IMR-90 (cell line): ENCODE results near the gene PTBP2. TPM values are rescaled to one million over a fixed set of nuclear protein-coding genes. Genes with fewer than 3 reads are reported as not detected.

Source experiments
- ATAC-seq: fragments of 200-7000 bp; cut with Tn5 transposase; 2 replicates; pipeline ENCODE4 v1.9.1; 2020; ENCODE audit warnings: low read depth, mild to moderate bottlenecking, moderate library complexity
- BruUV-seq: library from RNA; stranded (reverse); fragments of 400-500 nt; replicated peaks from 2 replicates; lab custom pipeline; 2021; lab: Mats Ljungman, UMichigan
- CTCF ChIA-PET: fragments of 300-600 bp; formaldehyde crosslinking; extraction: SDS; loops from one replicate; lab custom pipeline; 2021; ENCODE audit warnings: antibody characterized with exemption; lab: Yijun Ruan, JAX
- POLR2A ChIA-PET: fragments of 300-600 bp; sonication (Branson Sonifier 250); formaldehyde crosslinking; loops from one replicate; lab custom pipeline; 2022; ENCODE audit warnings: antibody characterized with exemption; ENCODE audit not compliant: unreplicated experiment; lab: Charles Lee
- DNase-seq: peaks from one replicate; pipeline ENCODE4 v3.0.0; 2013
- H2AFZ ChIP-seq: replicated peaks from 2 replicates; pipeline ENCODE3; 2013; ENCODE audit warnings: low read length, mild to moderate bottlenecking; ENCODE audit not compliant: poor library complexity
- H2AK5ac ChIP-seq: 2 replicates; pipeline ENCODE4 v1.6.1; 2013; ENCODE audit warnings: low read depth, low read length, inconsistent platforms
- H2AK9ac ChIP-seq: replicated peaks from 2 replicates; pipeline ENCODE3; 2013; ENCODE audit warnings: mild to moderate bottlenecking, low read depth, low read length, moderate library complexity; ENCODE audit not compliant: poor library complexity
- H2BK120ac ChIP-seq: 2 replicates; pipeline ENCODE4 v1.6.1; 2013; ENCODE audit warnings: low read depth, low read length, inconsistent platforms
- H2BK15ac ChIP-seq: 3 replicates; pipeline ENCODE4 v1.6.1; 2013; ENCODE audit warnings: low read depth, low read length, inconsistent platforms
- H2BK20ac ChIP-seq: 2 replicates; pipeline ENCODE4 v1.6.1; 2013; ENCODE audit warnings: low read depth, mild to moderate bottlenecking, inconsistent platforms, low read length, moderate library complexity
- H2BK5ac ChIP-seq: 2 replicates; pipeline ENCODE4 v1.6.1; 2013; ENCODE audit warnings: mild to moderate bottlenecking, low read depth, low read length, inconsistent platforms; ENCODE audit not compliant: poor library complexity, severe bottlenecking
- H3K14ac ChIP-seq: replicated peaks from 2 replicates; pipeline ENCODE4 v1.6.1; 2013; ENCODE audit warnings: low read depth, low read length, inconsistent platforms
- H3K18ac ChIP-seq: 2 replicates; pipeline ENCODE4 v1.6.1; 2013; ENCODE audit warnings: low read depth, low read length, control low read depth
- H3K23ac ChIP-seq: 2 replicates; pipeline ENCODE4 v1.6.1; 2013; ENCODE audit warnings: low read depth, low read length, inconsistent platforms
- H3K27ac ChIP-seq: 2 replicates; pipeline ENCODE4 v1.5.1; 2013; ENCODE audit warnings: mild to moderate bottlenecking, control low read depth, low read length; ENCODE audit not compliant: insufficient read depth
- H3K27me3 ChIP-seq: 2 replicates; pipeline ENCODE4 v1.6.1; 2013; ENCODE audit warnings: low read length; ENCODE audit not compliant: control insufficient read depth, insufficient read depth
- H3K36me3 ChIP-seq: 2 replicates; pipeline ENCODE4 v1.6.1; 2013; ENCODE audit warnings: low read length, mixed read lengths; ENCODE audit not compliant: control insufficient read depth, insufficient read depth
- H3K4ac ChIP-seq: 2 replicates; pipeline ENCODE4 v1.6.1; 2013; ENCODE audit warnings: low read depth, low read length, inconsistent platforms
- H3K4me1 ChIP-seq: 2 replicates; pipeline ENCODE4 v1.6.1; 2013; ENCODE audit warnings: low read length, mixed read lengths; ENCODE audit not compliant: control insufficient read depth, insufficient read depth
- H3K4me2 ChIP-seq: 2 replicates; pipeline ENCODE4 v1.6.1; 2013; ENCODE audit warnings: low read depth, mild to moderate bottlenecking, control low read depth, low read length, moderate library complexity
- H3K4me3 ChIP-seq: 2 replicates; pipeline ENCODE4 v1.5.1; 2013; ENCODE audit warnings: low read depth, mild to moderate bottlenecking, control low read depth, low read length, moderate library complexity; ENCODE audit not compliant: insufficient read depth
- H3K56ac ChIP-seq: 2 replicates; pipeline ENCODE4 v1.6.1; 2013; ENCODE audit warnings: low read length, inconsistent platforms; ENCODE audit not compliant: insufficient read depth; ENCODE audit errors: extremely low read depth
- H3K79me1 ChIP-seq, 2 experiments: 2 replicates each; pipeline ENCODE4 v1.6.1; 2013; ENCODE audit warnings: low read length in 2 of 2, inconsistent platforms in 1 of 2, low read depth in 1 of 2
- H3K9ac ChIP-seq: 2 replicates; pipeline ENCODE4 v1.6.1; 2013; ENCODE audit warnings: low read depth, low read length, control low read depth
- H3K9me1 ChIP-seq: 2 replicates; pipeline ENCODE4 v1.6.1; 2013; ENCODE audit warnings: low read length, inconsistent platforms; ENCODE audit not compliant: insufficient read depth
- H3K9me3 ChIP-seq: 2 replicates; pipeline ENCODE4 v1.6.1; 2013; ENCODE audit warnings: low read length; ENCODE audit not compliant: control insufficient read depth, insufficient read depth
- H4K20me1 ChIP-seq: 2 replicates; pipeline ENCODE4 v1.6.1; 2013; ENCODE audit warnings: low read length, inconsistent platforms; ENCODE audit not compliant: insufficient read depth
- H4K5ac ChIP-seq: 2 replicates; pipeline ENCODE4 v1.6.1; 2013; ENCODE audit warnings: mild to moderate bottlenecking, low read depth, low read length, control low read depth
- H4K8ac ChIP-seq, 2 experiments: 2 replicates each; pipeline ENCODE4 v1.6.1; 2013; ENCODE audit warnings: low read depth in 2 of 2, low read length in 2 of 2, control low read depth in 1 of 2, inconsistent platforms in 1 of 2
- H4K91ac ChIP-seq: 2 replicates; pipeline ENCODE4 v1.6.1; 2013; ENCODE audit warnings: low read depth, low read length, inconsistent platforms; ENCODE audit not compliant: insufficient read depth
- BHLHE40 ChIP-seq: fragments of 150-350 bp; IDR thresholded peaks from 2 replicates; pipeline ENCODE4 v1.6.1; 2016; ENCODE audit warnings: mild to moderate bottlenecking, low read depth, low read length
- CEBPB ChIP-seq: IDR thresholded peaks from 2 replicates; pipeline ENCODE4 v1.6.1; 2012; ENCODE audit warnings: low read depth, low read length, improper control_type of control experiment
- CHD1 ChIP-seq: IDR thresholded peaks from 2 replicates; pipeline ENCODE4 v1.6.1; 2012; ENCODE audit warnings: low read depth, low read length, improper control_type of control experiment
- CTCF ChIP-seq: conservative IDR thresholded peaks from 2 replicates; pipeline ENCODE4 v1.5.1; 2012; ENCODE audit warnings: mild to moderate bottlenecking, low read depth, low read length, improper control_type of control experiment
- MAFK ChIP-seq: IDR thresholded peaks from 2 replicates; pipeline ENCODE4 v1.6.1; 2012; ENCODE audit warnings: low read depth, low read length, improper control_type of control experiment
- MAZ ChIP-seq: IDR thresholded peaks from 2 replicates; pipeline ENCODE4 v1.6.1; 2012; ENCODE audit warnings: low read depth, mild to moderate bottlenecking, low read length, improper control_type of control experiment, moderate library complexity, borderline replicate concordance
- MXI1 ChIP-seq: IDR thresholded peaks from 2 replicates; pipeline ENCODE4 v1.6.1; 2012; ENCODE audit warnings: low read depth, mild to moderate bottlenecking, low read length, moderate library complexity, borderline replicate concordance
- RAD21 ChIP-seq: IDR thresholded peaks from 2 replicates; pipeline ENCODE4 v1.6.1; 2012; ENCODE audit warnings: low read length, improper control_type of control experiment
- RFX5 ChIP-seq: IDR thresholded peaks from 2 replicates; pipeline ENCODE4 v1.8.0; 2012; ENCODE audit warnings: low read depth, mild to moderate bottlenecking, low read length, moderate library complexity
- SMC3 ChIP-seq: fragments of 150-350 bp; IDR thresholded peaks from 2 replicates; pipeline ENCODE4 v1.6.1; 2016; ENCODE audit warnings: low read depth, mild to moderate bottlenecking, antibody characterized with exemption, low read length, moderate library complexity
- WGBS, 2 experiments: methylation state at CpG; one replicate each; pipeline versions ENCODE4 v1.1.5 to v1.1.7; 2013; ENCODE audit warnings: missing lambda C conversion rate in 2 of 2; ENCODE audit not compliant: insufficient read length in 1 of 2; ENCODE audit errors: extremely low coverage in 2 of 2; 5-methylcytosine and 5-hydroxymethylcytosine counted together
- dilution Hi-C: fragments of 300-500 bp; cut with HindIII; formaldehyde crosslinking; loops from one replicate; pipeline ENCODE4 v1.14.3; 2018; ENCODE audit warnings: low sequenced_read_pairs; ENCODE audit not compliant: unreplicated experiment
- in situ Hi-C: fragments of 300-500 bp; cut with MboI; formaldehyde crosslinking; loops from 3 replicates; pipeline ENCODE4 v1.14.3; 2019; ENCODE audit warnings: low sequenced_read_pairs, inconsistent platforms, mixed read lengths
- intact Hi-C: fragments of 100-400 bp; cut with micrococcal nuclease; formaldehyde crosslinking; loops from 2 replicates; pipeline ENCODE4 v1.10.0; 2022
- polyA plus RNA-seq, 3 experiments: library from polyadenylated mRNA; depleted of rRNA; stranded (reverse); fragments of >200 nt; gene quantifications; 2 replicates each; pipeline ENCODE4 v1.2.3, GENCODE V29; 2012; ENCODE audit warnings: low replicate concordance in 1 of 3
- total RNA-seq: library from RNA; depleted of rRNA; stranded (reverse); fragments of >200 nt; gene quantifications from 2 replicates; pipeline ENCODE4 v1.2.3, GENCODE V29; 2012

Gene PTBP2
- total and polyA plus RNA-seq, 2 of the 4 experiments (the other 2 are of a cell fraction) = 9.7 to 37.8 TPM

- no peak overlapping the region for H2AFZ ChIP-seq
- no peak overlapping the region for H4K8ac ChIP-seq
- no peak overlapping the region for H3K18ac ChIP-seq
- no peak overlapping the region for H2BK120ac ChIP-seq
- no peak overlapping the region for H2AK9ac ChIP-seq
- H3K79me1 ChIP-seq = peaks cover 22 to 29% of the 10 kb centered on the region in 2 experiments
- ATAC-seq (no peak), DNase-seq (no peak)
- no peak overlapping the region; the same call in 1 of the 2 replicates for H4K5ac ChIP-seq
- no peak overlapping the region for H2BK5ac ChIP-seq
- TF ChIP-seq CTCF (no peak), RFX5 (no peak), CHD1 (no peak), MAFK (no peak), RAD21 (no peak), SMC3 (no peak), CEBPB (no peak), MXI1 (no peak), BHLHE40 (no peak), MAZ (no peak)
- H3K14ac ChIP-seq = no peak overlapping the region
- H4K20me1 ChIP-seq = 0 out of 2 replicates have a peak, but pooled peaks cover 2% of the 10 kb centered on the region
- H3K4me2 ChIP-seq = no peak overlapping the region
- H2BK20ac ChIP-seq = no peak overlapping the region
- in situ Hi-C loops = no loop called here
- WGBS, 2 experiments = 100% methylated on average over 1 of the region's 2 CpGs; no CpG with 5 or more reads in 1 of the 2 experiments
- no peak overlapping the region for H3K23ac ChIP-seq
- dilution Hi-C loops = no loop called here
- no peaks in the 10 kb centered on the region for H3K4me1 ChIP-seq
- no peak overlapping the region for H3K9ac ChIP-seq
- H3K27me3 ChIP-seq = no peaks in the 10 kb centered on the region
- H3K4me3 ChIP-seq = no peak overlapping the region
- no peak overlapping the region for H2AK5ac ChIP-seq
- ChIA-PET POLR2A (no interaction called here), CTCF (no interaction called here)
- no peak overlapping the region for H3K27ac ChIP-seq
- no peak overlapping the region for H2BK15ac ChIP-seq
- peaks cover 10% of the 10 kb centered on the region for H3K36me3 ChIP-seq
- no peak overlapping the region for H3K56ac ChIP-seq
- no peak overlapping the region for H3K4ac ChIP-seq
- H4K91ac ChIP-seq = no peak overlapping the region
- intact Hi-C loops = no loop called here
- no peaks in the 10 kb centered on the region; the same call in 1 of the 2 replicates for H3K9me1 ChIP-seq
- H3K9me3 ChIP-seq = no peaks in the 10 kb centered on the region
- BruUV-seq = no TSS peak
Measured at GRCh38 chr1:96771847-96772246, 50.3 kb downstream of the PTBP2 start.
